A673 (cell line): ENCODE measurements around the gene GDF9. TPM values are rescaled to one million over a fixed set of nuclear protein-coding genes. Genes with fewer than 3 reads are reported as not detected.
A peak's percentile ranks its signal among the peaks of the same experiment; 100 is the strongest.

Experiments used
- BruUV-seq: library from RNA; stranded (reverse); fragments of 400-500 nt; replicated peaks from 2 replicates; lab custom pipeline; 2021; lab: Mats Ljungman, UMichigan
- CTCF ChIA-PET: fragments of 300-600 bp; sonication (Branson Sonifier 250); formaldehyde crosslinking; loops from one replicate; lab custom pipeline; 2022; ENCODE audit warnings: antibody characterized with exemption; lab: Charles Lee
- POLR2A ChIA-PET: fragments of 300-600 bp; sonication (Branson Sonifier 250); formaldehyde crosslinking; loops from one replicate; lab custom pipeline; 2022; ENCODE audit warnings: antibody characterized with exemption; ENCODE audit not compliant: low non-redundant PET; lab: Charles Lee
- DNase-seq: peaks from one replicate; pipeline ENCODE4 v3.0.0-alpha.2; 2015; ENCODE audit warnings: low spot score
- H3K27ac ChIP-seq: fragments of 200-600 bp; sonication (generic); 2 replicates; pipeline ENCODE4 v1.5.1; 2016; ENCODE audit warnings: mixed run types, low read depth, mild to moderate bottlenecking, mixed read lengths, antibody characterized with exemption, low read length; ENCODE audit not compliant: poor library complexity, severe bottlenecking
- H3K27me3 ChIP-seq: fragments of 200-600 bp; sonication (generic); replicated peaks from 2 replicates; pipeline ENCODE4 v1.6.1; 2017; ENCODE audit warnings: mixed run types, low read depth, mild to moderate bottlenecking, mixed read lengths, antibody characterized with exemption, low read length; ENCODE audit not compliant: insufficient read depth, poor library complexity
- H3K36me3 ChIP-seq: fragments of 200-600 bp; sonication (generic); 2 replicates; pipeline ENCODE4 v1.6.1; 2016; ENCODE audit warnings: mixed run types, mild to moderate bottlenecking, mixed read lengths, antibody characterized with exemption, low read length; ENCODE audit not compliant: insufficient read depth, poor library complexity, severe bottlenecking
- H3K4me1 ChIP-seq: fragments of 200-600 bp; sonication (generic); 2 replicates; pipeline ENCODE4 v1.6.1; 2017; ENCODE audit warnings: mixed run types, mild to moderate bottlenecking, mixed read lengths, antibody characterized with exemption, low read length; ENCODE audit not compliant: insufficient read depth, poor library complexity, severe bottlenecking
- H3K4me3 ChIP-seq: fragments of 200-600 bp; sonication (generic); 2 replicates; pipeline ENCODE4 v1.5.1; 2016; ENCODE audit warnings: low read depth, mixed run types, mild to moderate bottlenecking, mixed read lengths, low read length; ENCODE audit not compliant: poor library complexity, severe bottlenecking
- H3K9me3 ChIP-seq: fragments of 200-600 bp; sonication (generic); 2 replicates; pipeline ENCODE4 v1.6.1; 2016; ENCODE audit warnings: mixed run types, low read depth, mild to moderate bottlenecking, mixed read lengths, antibody characterized with exemption, low read length; ENCODE audit not compliant: poor library complexity, severe bottlenecking
- CTCF ChIP-seq: fragments of 300-800, 200-600 bp; sonication (generic); conservative IDR thresholded peaks from 2 replicates; pipeline ENCODE4 v1.5.1; 2017; ENCODE audit warnings: low read depth, mild to moderate bottlenecking, antibody characterized with exemption, low read length, moderate library complexity, mixed read lengths
- EZH2 ChIP-seq: fragments of 200-600 bp; sonication (generic); IDR thresholded peaks from 2 replicates; pipeline ENCODE4 v1.6.1; 2017; ENCODE audit warnings: borderline replicate concordance, low read depth, mild to moderate bottlenecking, mixed read lengths, antibody characterized with exemption, low read length; ENCODE audit not compliant: poor library complexity, severe bottlenecking
- intact Hi-C: fragments of 100-400 bp; cut with micrococcal nuclease; formaldehyde crosslinking; loops from one replicate; pipeline ENCODE4 v1.10.0; 2022; ENCODE audit not compliant: unreplicated experiment
- total RNA-seq: library from RNA; stranded (reverse); gene quantifications from 2 replicates; pipeline ENCODE4 v1.2.3, GENCODE V29; 2021

Gene GDF9
- total RNA-seq, 1 experiment from 2014 or later: 0.32 TPM

GRCh38 chr5:132901036-132901435, 34.8 kb upstream of the GDF9 start:
- no peak overlapping the region for H3K27ac ChIP-seq
- POLR2A ChIA-PET: no interaction called here
- H3K4me3 ChIP-seq: no peak overlapping the region
- no peaks in the 10 kb centered on the region for H3K9me3 ChIP-seq
- TF ChIP-seq EZH2 (no peak), CTCF (no peak)
- H3K4me1 ChIP-seq: no peaks in the 10 kb centered on the region
- DNase-seq: no peak
- CTCF ChIA-PET: no interaction called here
- intact Hi-C loops: no loop called here
- H3K36me3 ChIP-seq: peaks cover 38% of the 10 kb centered on the region
- BruUV-seq: no TSS peak
- H3K27me3 ChIP-seq: no peaks in the 10 kb centered on the region

- H3K4me1 ChIP-seq: no peaks in the 10 kb centered on the region
- intact Hi-C loops: no loop called here
- H3K36me3 ChIP-seq: peaks cover 62% of the 10 kb centered on the region
- DNase-seq: no peak
- ChIA-PET CTCF (no interaction called here), POLR2A (no interaction called here)
- BruUV-seq: no TSS peak
- H3K4me3 ChIP-seq: no peak overlapping the region
- H3K9me3 ChIP-seq: no peaks in the 10 kb centered on the region
- H3K27ac ChIP-seq: no peak overlapping the region
- no peaks in the 10 kb centered on the region for H3K27me3 ChIP-seq
- TF ChIP-seq CTCF (no peak), EZH2 (no peak)
These were observed 31.8 kb upstream of the GDF9 start for GRCh38 chr5:132898094-132898493.

- intact Hi-C loops: no loop called here
- POLR2A ChIA-PET: no interaction called here
- Histone ChIP-seq H3K4me3 (no peak overlapping the region), H3K9me3 (no peaks in the 10 kb centered on the region), H3K36me3 (peaks cover 69% of the 10 kb centered on the region), H3K4me1 (no peaks in the 10 kb centered on the region), H3K27ac (no peak overlapping the region), H3K27me3 (no peaks in the 10 kb centered on the region)
- CTCF ChIA-PET: no interaction called here
- BruUV-seq: TSS peak; percentile 39
- no peak for DNase-seq
- TF ChIP-seq CTCF (no peak), EZH2 (no peak)
These were observed 30.4 kb upstream of the GDF9 start for GRCh38 chr5:132896685-132897084.
